Measurements from ENCODE around the gene RPS24. TPM values are rescaled to one million over a fixed set of nuclear protein-coding genes. Genes with fewer than 3 reads are reported as not detected.
A peak's percentile ranks its signal among the peaks of the same experiment; 100 is the strongest.

The RPS24 gene
- total and polyA plus RNA-seq, 2 of the 13 experiments (the other 11 are each of a cell fraction or from before 2014, with no cell fraction given) = 2,690 to 3,319 TPM

DNA sequence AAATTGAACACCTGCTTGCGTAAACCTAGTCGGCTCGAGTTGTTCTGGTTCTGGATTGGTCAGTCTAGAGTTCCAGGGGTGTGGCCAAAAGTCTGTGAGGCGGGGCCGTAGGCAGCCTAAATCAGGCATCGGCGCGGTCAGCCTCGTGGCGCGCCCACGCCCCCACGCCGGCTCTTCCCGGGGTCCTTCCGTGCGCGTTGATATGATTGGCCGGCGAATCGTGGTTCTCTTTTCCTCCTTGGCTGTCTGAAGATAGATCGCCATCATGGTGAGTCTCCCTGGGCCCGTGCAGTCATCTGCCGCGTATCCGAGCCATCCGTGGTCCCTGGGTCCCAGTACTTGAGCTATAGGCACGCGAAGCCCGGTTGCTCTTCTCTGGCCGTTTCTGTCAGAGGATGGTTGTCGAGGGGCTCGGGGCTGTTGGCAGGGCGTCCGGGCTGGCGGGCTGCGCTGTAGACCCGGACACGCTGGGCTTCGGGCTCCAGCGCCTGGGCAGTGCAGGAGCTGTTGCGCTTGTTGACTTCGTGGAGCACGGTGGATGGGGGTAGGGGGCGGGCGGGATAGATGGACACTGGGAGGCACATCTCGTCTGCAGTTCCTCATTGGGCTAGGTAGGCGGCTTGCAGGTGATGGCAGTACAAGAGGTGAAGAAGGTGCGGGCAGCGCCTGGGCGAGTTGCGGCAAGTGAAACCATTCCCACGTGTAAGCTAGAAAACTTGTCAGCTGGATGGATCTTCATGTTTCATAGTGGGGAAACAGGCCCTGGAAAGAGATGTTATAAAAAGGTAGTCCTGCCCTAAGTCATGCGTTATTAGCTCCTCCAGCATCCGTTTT is at the start of gene RPS24 (continued):
- TF ChIP-seq ZBTB7B (CRISPR knock-in tag; IDR thresholded peaks at IDR 0.05) (peak; percentile 62; the same call in 1 of the 2 replicates), YY1 (IDR thresholded peaks at IDR 0.05; ENCODE audit: insufficient read depth, insufficient replicate concordance, low read depth, low read length) (peak; percentile 90), MAFG (CRISPR knock-in tag; IDR thresholded peaks at IDR 0.05) (no peak), ZFP1 (CRISPR knock-in tag; IDR thresholded peaks at IDR 0.05) (peak; percentile 33; the same call in 1 of the 2 replicates), ZNF292 (CRISPR knock-in tag; IDR thresholded peaks at IDR 0.05; ENCODE audit: borderline replicate concordance, low read depth) (no peak), ZNF672 (CRISPR knock-in tag; IDR thresholded peaks at IDR 0.05) (no peak), ZNF737 (CRISPR knock-in tag; IDR thresholded peaks at IDR 0.05; ENCODE audit: borderline replicate concordance) (no peak), ZNF720 (CRISPR knock-in tag; IDR thresholded peaks at IDR 0.05) (0 out of 2 replicates have a peak, but pooled peaks have one; percentile 42), TBL1XR1 (IDR thresholded peaks at IDR 0.05; ENCODE audit: borderline replicate concordance, low read length, partially characterized antibody) (no peak), MTA3 (CRISPR knock-in tag; IDR thresholded peaks at IDR 0.05) (no peak), ZNF460 (CRISPR knock-in tag; IDR thresholded peaks at IDR 0.05; ENCODE audit: borderline replicate concordance) (no peak), FOXK2 (IDR thresholded peaks at IDR 0.05) (no peak), NR2F2 (IDR thresholded peaks at IDR 0.05; ENCODE audit: borderline replicate concordance, low read depth) (no peak)
- TF ChIP-seq, protein P1, sequence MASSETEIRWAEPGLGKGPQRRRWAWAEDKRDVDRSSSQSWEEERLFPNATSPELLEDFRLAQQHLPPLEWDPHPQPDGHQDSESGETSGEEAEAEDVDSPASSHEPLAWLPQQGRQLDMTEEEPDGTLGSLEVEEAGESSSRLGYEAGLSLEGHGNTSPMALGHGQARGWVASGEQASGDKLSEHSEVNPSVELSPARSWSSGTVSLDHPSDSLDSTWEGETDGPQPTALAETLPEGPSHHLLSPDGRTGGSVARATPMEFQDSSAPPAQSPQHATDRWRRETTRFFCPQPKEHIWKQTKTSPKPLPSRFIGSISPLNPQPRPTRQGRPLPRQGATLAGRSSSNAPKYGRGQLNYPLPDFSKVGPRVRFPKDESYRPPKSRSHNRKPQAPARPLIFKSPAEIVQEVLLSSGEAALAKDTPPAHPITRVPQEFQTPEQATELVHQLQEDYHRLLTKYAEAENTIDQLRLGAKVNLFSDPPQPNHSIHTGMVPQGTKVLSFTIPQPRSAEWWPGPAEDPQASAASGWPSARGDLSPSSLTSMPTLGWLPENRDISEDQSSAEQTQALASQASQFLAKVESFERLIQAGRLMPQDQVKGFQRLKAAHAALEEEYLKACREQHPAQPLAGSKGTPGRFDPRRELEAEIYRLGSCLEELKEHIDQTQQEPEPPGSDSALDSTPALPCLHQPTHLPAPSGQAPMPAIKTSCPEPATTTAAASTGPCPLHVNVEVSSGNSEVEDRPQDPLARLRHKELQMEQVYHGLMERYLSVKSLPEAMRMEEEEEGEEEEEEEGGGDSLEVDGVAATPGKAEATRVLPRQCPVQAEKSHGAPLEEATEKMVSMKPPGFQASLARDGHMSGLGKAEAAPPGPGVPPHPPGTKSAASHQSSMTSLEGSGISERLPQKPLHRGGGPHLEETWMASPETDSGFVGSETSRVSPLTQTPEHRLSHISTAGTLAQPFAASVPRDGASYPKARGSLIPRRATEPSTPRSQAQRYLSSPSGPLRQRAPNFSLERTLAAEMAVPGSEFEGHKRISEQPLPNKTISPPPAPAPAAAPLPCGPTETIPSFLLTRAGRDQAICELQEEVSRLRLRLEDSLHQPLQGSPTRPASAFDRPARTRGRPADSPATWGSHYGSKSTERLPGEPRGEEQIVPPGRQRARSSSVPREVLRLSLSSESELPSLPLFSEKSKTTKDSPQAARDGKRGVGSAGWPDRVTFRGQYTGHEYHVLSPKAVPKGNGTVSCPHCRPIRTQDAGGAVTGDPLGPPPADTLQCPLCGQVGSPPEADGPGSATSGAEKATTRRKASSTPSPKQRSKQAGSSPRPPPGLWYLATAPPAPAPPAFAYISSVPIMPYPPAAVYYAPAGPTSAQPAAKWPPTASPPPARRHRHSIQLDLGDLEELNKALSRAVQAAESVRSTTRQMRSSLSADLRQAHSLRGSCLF (CRISPR knock-in tag; IDR thresholded peaks at IDR 0.05; ENCODE audit: borderline replicate concordance) = no peak
- TF ChIP-seq, protein P2, sequence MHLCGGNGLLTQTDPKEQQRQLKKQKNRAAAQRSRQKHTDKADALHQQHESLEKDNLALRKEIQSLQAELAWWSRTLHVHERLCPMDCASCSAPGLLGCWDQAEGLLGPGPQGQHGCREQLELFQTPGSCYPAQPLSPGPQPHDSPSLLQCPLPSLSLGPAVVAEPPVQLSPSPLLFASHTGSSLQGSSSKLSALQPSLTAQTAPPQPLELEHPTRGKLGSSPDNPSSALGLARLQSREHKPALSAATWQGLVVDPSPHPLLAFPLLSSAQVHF (CRISPR knock-in tag; IDR thresholded peaks at IDR 0.05) = no peak
- TF ChIP-seq, protein P3, sequence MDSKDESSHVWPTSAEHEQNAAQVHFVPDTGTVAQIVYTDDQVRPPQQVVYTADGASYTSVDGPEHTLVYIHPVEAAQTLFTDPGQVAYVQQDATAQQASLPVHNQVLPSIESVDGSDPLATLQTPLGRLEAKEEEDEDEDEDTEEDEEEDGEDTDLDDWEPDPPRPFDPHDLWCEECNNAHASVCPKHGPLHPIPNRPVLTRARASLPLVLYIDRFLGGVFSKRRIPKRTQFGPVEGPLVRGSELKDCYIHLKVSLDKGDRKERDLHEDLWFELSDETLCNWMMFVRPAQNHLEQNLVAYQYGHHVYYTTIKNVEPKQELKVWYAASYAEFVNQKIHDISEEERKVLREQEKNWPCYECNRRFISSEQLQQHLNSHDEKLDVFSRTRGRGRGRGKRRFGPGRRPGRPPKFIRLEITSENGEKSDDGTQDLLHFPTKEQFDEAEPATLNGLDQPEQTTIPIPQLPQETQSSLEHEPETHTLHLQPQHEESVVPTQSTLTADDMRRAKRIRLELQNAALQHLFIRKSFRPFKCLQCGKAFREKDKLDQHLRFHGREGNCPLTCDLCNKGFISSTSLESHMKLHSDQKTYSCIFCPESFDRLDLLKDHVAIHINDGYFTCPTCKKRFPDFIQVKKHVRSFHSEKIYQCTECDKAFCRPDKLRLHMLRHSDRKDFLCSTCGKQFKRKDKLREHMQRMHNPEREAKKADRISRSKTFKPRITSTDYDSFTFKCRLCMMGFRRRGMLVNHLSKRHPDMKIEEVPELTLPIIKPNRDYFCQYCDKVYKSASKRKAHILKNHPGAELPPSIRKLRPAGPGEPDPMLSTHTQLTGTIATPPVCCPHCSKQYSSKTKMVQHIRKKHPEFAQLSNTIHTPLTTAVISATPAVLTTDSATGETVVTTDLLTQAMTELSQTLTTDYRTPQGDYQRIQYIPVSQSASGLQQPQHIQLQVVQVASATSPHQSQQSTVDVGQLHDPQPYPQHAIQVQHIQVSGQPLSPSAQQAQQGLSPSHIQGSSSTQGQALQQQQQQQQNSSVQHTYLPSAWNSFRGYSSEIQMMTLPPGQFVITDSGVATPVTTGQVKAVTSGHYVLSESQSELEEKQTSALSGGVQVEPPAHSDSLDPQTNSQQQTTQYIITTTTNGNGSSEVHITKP (CRISPR knock-in tag; IDR thresholded peaks at IDR 0.05; ENCODE audit: low read depth) = no peak
- TF ChIP-seq, protein P4, sequence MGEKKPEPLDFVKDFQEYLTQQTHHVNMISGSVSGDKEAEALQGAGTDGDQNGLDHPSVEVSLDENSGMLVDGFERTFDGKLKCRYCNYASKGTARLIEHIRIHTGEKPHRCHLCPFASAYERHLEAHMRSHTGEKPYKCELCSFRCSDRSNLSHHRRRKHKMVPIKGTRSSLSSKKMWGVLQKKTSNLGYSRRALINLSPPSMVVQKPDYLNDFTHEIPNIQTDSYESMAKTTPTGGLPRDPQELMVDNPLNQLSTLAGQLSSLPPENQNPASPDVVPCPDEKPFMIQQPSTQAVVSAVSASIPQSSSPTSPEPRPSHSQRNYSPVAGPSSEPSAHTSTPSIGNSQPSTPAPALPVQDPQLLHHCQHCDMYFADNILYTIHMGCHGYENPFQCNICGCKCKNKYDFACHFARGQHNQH (CRISPR knock-in tag; IDR thresholded peaks at IDR 0.05) = peak; percentile 86
- TF ChIP-seq, protein P5, sequence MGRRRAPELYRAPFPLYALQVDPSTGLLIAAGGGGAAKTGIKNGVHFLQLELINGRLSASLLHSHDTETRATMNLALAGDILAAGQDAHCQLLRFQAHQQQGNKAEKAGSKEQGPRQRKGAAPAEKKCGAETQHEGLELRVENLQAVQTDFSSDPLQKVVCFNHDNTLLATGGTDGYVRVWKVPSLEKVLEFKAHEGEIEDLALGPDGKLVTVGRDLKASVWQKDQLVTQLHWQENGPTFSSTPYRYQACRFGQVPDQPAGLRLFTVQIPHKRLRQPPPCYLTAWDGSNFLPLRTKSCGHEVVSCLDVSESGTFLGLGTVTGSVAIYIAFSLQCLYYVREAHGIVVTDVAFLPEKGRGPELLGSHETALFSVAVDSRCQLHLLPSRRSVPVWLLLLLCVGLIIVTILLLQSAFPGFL (CRISPR knock-in tag; IDR thresholded peaks at IDR 0.05) = no peak

All from HepG2 (cell line).